Measurements from ENCODE around the gene S100A1. TPM values are rescaled to one million over a fixed set of nuclear protein-coding genes. Genes with fewer than 3 reads are reported as not detected.

Gene S100A1
- total and polyA plus RNA-seq, 2 experiments from 2014 or later = 7.6 TPM; not detected in 1

DNA sequence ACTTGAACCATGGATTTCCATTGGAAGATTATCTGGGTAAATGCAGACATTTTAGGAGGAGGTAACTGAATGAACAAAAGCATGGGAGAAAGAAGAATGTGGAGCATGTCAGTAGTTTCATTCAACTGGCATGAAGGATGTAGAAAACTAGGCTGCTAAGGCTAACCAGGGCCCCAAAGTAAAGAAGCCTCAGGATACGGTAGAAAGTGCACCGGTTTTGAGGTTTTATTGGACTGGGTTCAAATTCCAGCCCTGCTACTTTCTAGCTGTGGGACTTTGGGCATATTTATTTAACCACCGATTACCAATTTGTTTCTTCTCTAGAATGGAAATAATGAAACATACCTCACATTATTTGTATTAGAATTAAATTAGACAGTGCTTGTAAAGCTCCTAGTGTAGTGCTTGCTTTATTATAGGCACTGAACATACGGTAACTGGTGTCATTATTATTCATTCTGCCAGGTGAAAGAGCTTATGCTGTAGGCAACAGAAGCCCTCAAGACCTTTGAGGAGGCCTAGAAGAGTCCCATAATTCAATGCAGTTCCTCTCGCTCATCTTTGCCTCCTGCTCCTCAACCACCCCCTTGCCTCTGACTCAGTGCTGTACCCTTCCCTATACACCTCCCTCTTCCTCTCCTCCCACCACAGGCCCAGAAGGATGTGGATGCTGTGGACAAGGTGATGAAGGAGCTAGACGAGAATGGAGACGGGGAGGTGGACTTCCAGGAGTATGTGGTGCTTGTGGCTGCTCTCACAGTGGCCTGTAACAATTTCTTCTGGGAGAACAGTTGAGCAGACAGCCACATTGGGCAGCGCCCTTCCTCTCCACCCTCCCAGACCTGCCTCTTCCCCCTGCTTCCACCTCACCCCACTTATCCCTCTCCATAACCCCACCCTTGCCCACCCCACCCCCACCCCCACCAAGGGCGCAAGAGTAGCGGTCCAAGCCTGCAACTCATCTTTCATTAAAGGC lies 3.1 kb downstream of the S100A1 start:
- Histone ChIP-seq H3K9me3 (ENCODE audit: low read depth) (no peaks in the 10 kb centered on the region), H3K27me3 (no peaks in the 10 kb centered on the region), H3K4me3 (no peak overlapping the region), H3K4me1 (ENCODE audit: low read depth) (peaks cover 34% of the 10 kb centered on the region), H3K27ac (no peak overlapping the region), H3K36me3 (peaks cover 3% of the 10 kb centered on the region)
- no peak for DNase-seq (ENCODE audit: low read depth in 1 of 2, low spot score in 1 of 2)
- TF ChIP-seq, protein P1, sequence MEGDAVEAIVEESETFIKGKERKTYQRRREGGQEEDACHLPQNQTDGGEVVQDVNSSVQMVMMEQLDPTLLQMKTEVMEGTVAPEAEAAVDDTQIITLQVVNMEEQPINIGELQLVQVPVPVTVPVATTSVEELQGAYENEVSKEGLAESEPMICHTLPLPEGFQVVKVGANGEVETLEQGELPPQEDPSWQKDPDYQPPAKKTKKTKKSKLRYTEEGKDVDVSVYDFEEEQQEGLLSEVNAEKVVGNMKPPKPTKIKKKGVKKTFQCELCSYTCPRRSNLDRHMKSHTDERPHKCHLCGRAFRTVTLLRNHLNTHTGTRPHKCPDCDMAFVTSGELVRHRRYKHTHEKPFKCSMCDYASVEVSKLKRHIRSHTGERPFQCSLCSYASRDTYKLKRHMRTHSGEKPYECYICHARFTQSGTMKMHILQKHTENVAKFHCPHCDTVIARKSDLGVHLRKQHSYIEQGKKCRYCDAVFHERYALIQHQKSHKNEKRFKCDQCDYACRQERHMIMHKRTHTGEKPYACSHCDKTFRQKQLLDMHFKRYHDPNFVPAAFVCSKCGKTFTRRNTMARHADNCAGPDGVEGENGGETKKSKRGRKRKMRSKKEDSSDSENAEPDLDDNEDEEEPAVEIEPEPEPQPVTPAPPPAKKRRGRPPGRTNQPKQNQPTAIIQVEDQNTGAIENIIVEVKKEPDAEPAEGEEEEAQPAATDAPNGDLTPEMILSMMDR (IDR thresholded peaks at IDR 0.05; ENCODE audit: low read depth, low read length) = no peak

DNA sequence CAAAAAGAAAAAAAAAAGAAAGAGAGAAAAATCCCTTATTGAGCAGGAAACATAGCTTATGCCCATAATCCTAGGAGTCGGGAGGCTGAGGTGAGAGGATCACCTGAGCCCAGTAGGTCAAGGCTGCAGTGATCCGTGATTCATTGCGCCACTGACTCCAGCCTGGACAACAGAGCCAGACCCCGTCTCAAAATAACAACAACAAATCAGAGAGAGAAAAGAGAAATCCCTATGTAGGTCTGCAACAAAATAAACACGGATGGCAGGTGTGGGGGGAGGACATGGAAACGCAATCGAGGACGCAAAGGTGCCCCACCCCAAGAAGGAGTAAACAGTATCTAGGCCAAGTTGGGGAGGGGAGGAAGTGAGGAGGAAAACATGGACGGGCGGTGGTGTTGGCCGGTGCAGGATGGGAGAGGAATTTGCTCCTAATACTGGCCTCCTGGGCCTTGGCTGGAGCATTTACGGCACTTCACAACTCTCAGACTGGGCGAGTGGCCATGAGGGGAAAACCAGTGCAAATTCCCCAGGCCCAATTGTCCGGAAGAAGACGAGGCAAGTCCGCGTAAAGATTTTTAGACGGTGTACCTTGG lies 5.0 kb downstream of the S100A1 start:
- H3K4me3 ChIP-seq = no peak overlapping the region
- no peak for DNase-seq (ENCODE audit: low read depth in 1 of 2, low spot score in 1 of 2)
- peaks cover 31% of the 10 kb centered on the region for H3K4me1 ChIP-seq (ENCODE audit: low read depth)
- H3K9me3 ChIP-seq (ENCODE audit: low read depth) = no peaks in the 10 kb centered on the region
- TF ChIP-seq, protein P1 (IDR thresholded peaks at IDR 0.05; ENCODE audit: low read depth, low read length) = no peak
- H3K36me3 ChIP-seq = peaks cover 17% of the 10 kb centered on the region
- no peak overlapping the region for H3K27ac ChIP-seq
- no peaks in the 10 kb centered on the region for H3K27me3 ChIP-seq

DNA sequence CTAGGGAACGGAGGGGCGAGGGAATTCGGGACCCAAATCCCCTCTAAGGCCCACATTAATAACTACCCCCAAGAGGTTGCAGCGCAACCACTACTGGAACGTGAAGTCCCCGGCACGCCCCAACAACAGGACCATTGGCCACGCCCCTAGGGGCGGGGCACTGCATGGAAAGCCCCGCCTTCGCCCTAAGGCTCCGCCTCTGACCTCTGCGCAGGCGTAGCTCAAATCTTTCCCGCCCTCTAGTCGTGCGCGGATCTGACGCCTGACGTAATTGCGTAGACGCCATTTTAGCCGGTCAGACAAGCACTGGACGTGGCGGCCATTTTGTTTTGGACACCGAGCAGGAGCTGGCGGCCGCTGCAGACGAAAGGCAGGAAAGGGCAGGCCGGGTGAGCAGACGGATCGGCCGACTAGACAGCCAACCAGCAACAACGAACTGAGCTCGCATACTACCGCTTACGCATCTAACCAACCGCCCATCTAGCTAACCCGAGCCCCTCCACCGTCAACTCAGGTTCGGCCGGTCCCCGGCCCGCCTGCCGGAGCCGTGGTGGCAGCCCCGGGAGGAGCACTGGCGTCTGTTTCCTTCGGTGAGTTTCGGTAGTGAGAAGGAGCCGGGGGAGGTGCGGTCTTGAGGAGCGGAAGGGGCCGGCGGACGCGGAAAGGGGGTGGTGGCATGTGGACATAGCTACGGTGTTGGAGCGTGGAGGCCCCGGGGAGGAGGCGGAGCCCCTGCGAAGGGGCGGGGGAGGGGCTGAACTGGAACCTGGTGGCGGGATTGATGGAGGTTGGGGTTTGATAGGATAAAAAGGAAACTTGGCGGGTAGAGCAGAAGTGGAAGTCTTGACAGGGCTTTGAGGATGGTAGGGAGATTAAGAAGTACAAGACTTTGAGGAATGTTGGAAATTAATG lies 5.8 kb downstream of the S100A1 start, which contains the start of gene CHTOP:
CHTOP (plus strand) TSS at position 313 of the 912 bp plus-strand sequence. CDS start 2,523 bp downstream, outside the sequence.
- Histone ChIP-seq H3K27me3 (no peaks in the 10 kb centered on the region), H3K4me1 (ENCODE audit: low read depth) (peaks cover 31% of the 10 kb centered on the region), H3K4me3 (peak within 1 kb of the TSS; percentile 85), H3K9me3 (ENCODE audit: low read depth) (no peaks in the 10 kb centered on the region), H3K36me3 (peaks cover 22% of the 10 kb centered on the region), H3K27ac (peak within 1 kb of the TSS; percentile 100)
- TF ChIP-seq, protein P1 (IDR thresholded peaks at IDR 0.05; ENCODE audit: low read depth, low read length) = no peak
- DNase-seq (ENCODE audit: low read depth in 1 of 2, low spot score in 1 of 2) = peak; percentile 98 to 99

DNA sequence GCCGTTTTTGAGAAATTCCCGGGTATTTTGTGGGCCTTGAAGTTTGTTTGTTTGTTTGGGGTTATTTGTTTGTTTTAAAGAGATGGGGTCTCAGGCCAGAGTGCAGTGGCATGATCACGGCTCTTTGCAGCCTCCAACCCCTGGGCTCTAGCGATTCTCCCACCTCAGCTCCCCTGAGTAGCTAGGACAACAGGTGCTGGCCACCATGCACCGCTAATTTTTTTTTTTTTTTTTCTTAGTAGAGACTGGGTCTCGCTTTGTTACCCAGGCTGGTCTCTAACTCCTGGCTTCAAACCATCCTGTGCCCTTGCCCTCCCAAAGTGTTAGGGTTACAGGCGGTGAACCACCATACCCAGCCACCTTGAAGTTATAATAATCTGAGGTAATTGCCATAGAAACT lies 7.6 kb downstream of the S100A1 start:
- Histone ChIP-seq H3K4me3 (peak overlapping the region; percentile 10), H3K36me3 (peaks cover 41% of the 10 kb centered on the region), H3K27ac (peak overlapping the region; percentile 44), H3K27me3 (no peaks in the 10 kb centered on the region), H3K4me1 (ENCODE audit: low read depth) (peaks cover 20% of the 10 kb centered on the region), H3K9me3 (ENCODE audit: low read depth) (no peaks in the 10 kb centered on the region)
- DNase-seq (ENCODE audit: low read depth in 1 of 2, low spot score in 1 of 2) = no peak
- TF ChIP-seq, protein P1 (IDR thresholded peaks at IDR 0.05; ENCODE audit: low read depth, low read length) = no peak

DNA sequence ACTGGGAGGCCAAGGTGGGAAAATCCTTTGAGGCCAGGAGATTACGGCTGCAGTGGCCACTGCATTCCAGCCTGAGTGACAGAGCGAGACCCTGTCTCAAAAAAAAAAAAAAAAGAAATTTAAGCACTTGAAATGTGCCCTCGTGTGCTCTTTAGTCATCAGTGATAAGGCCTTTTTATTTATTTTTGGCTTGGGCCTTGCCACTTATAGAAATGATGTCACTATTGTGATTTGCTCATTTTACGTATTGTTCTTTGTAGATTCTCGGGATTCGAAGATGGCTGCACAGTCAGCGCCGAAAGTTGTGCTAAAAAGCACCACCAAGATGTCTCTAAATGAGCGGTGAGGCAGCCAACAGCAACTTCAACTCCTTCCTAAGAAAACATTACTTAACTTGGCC lies 8.1 kb downstream of the S100A1 start:
- peaks cover 20% of the 10 kb centered on the region for H3K4me1 ChIP-seq (ENCODE audit: low read depth)
- H3K4me3 ChIP-seq = peak overlapping the region; percentile 10
- peak overlapping the region; percentile 44 for H3K27ac ChIP-seq
- H3K27me3 ChIP-seq = no peaks in the 10 kb centered on the region
- no peak for DNase-seq (ENCODE audit: low read depth in 1 of 2, low spot score in 1 of 2)
- peaks cover 45% of the 10 kb centered on the region for H3K36me3 ChIP-seq
- TF ChIP-seq, protein P1 (IDR thresholded peaks at IDR 0.05; ENCODE audit: low read depth, low read length) = no peak
- no peaks in the 10 kb centered on the region for H3K9me3 ChIP-seq (ENCODE audit: low read depth)

Measured in cardiac muscle cell (in vitro differentiated cells and primary cell).